Measurements from ENCODE around the gene C9orf57.
"Not testable (repeated sequence)": the region's sequence is repeated elsewhere in the genome, so short reads cannot be mapped to it uniquely, and the experiment has no call there.

The C9orf57 gene

DNA sequence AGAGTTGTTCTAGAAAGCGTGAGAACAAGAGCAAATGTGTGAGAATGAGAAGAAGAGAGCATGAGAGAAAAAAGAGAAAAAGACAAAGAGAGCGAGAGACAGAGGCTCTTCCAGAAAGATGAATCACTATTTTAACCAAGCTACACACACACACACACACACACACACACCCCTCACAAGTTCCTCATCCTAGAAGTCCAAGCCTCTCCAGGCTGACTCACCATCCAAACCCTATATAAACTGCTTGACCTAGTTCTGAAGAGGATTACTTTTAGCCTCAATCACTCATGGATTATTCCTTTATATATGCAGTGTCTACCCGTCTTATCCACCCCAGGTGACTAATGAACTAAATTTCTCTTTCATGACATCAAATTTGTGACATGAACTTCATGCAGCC lies 37.6 kb downstream of the C9orf57 start:
- ATAC-seq = no peak

DNA sequence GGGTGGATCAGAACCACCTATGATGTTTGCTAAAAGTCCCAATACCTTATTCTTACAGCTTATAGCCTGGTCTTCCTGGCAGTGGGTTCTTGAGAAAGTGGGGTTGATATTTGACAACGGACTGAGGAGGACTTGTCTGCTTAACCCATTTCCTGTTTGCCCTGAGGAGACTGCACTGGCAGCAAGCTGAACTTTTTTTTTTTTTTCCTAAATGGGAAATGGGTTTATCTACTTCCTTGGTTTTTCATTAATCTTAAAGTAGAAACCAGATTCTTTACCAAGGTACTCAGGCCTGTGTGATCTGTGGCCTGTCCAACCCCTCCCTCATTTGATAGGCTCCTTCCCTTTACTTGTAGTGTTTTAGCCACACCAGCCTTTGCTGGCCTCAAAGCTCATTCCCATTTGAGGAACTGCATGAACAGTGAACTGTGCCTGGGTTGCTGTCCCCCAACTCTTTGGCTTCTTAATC lies 47.1 kb downstream of the C9orf57 start:
- ATAC-seq = no peak

DNA sequence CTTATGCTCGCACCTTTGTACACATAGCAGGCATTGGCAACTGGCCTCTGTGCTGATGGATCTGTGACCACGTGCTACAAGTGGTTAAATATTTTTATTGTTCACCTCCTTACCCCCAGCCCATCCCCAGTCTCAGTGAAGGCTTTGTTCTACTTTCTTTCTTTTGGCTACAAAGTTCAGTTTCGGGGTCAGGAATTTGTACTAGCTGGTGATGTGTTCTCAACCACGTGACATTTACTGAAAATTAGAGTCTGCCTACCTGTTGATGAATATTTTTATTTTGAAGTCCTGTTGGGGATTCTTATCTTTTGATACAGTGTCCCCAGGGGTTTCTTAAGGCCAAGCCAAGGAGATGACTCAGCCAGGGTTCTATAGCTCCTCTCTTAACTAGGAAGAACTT lies 47.8 kb downstream of the C9orf57 start:
- ATAC-seq = no peak

DNA sequence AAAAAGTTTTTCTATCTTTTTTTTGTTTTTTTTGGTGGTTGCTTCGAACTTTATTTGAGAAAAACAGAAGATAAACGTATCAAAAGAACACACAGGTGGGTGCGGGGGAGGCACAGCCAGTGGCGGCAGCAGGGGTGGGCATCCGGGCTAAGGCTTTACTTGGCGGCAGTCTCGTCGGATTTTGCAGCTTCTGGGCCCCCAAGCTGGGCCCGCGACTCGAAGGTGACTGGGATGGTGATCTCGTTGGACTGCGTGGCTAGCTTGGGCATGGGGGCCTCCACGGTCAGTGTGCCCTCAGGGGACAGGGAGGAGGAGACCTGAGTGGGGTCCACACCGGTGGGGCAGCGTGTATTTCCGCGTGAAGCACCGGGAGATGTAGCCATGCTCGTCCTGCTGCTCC lies 52.7 kb downstream of the C9orf57 start:
- not testable (repeated sequence) for ATAC-seq

DNA sequence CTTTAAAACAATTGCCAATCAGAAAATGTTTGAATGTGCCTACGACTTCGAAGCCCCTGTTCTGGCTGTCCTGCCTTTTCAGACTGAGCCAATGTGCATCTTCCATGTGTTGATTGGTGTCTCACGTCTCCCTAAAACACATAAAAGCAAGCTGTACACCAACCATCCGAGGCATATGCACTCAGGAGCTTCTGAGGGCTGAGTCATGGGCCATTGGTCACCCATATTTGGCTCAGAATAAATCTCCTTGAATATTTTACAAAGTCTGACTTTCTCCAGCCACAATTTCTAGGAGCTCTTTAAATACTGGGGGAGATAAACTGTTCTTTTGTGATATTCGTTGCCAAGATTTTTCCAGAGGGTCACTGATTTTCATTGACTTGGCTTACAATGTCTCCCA lies 53.9 kb downstream of the C9orf57 start:
- ATAC-seq = no peak

DNA sequence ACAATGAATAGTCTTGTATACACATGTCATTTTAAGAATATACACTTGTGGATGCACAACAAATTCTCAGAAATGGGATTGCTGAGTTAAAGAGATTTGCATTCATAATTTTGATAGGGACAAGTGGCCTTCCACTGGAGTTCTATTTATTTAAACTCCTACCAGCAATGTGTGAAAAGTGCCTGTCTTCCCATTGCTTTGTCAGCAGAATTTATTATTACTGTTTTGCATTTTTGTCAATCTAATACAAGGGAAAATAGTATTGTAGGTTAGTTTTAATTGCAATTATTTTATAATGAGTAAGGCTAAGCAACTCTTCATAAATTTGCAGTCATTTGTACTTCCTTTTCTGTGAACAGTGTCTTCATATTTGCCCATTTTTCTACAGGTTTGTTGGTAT lies 55.0 kb downstream of the C9orf57 start:
- no peak for ATAC-seq
